Mesothelial cell of epicardium (in vitro differentiated cells): ENCODE results near the gene RAB25. TPM values are rescaled to one million over a fixed set of nuclear protein-coding genes. Genes with fewer than 3 reads are reported as not detected.

ENCODE experiments used
- DNase-seq, 2 experiments: peaks; one replicate each; pipeline ENCODE4 v3.0.0; 2021; ENCODE audit warnings: low spot score in 2 of 2; ENCODE audit not compliant: unreplicated experiment in 2 of 2
- H3K27ac Mint-ChIP-seq: 2 replicates; pipeline ENCODE4 v1.8.0; 2021; ENCODE audit warnings: mixed read lengths
- H3K27me3 Mint-ChIP-seq: 2 replicates; pipeline ENCODE4 v1.8.0; 2021; ENCODE audit warnings: low read depth, mixed read lengths
- H3K36me3 Mint-ChIP-seq: 2 replicates; pipeline ENCODE4 v1.8.0; 2021; ENCODE audit warnings: mixed read lengths
- H3K4me1 Mint-ChIP-seq: 2 replicates; pipeline ENCODE4 v1.8.0; 2021; ENCODE audit warnings: mixed read lengths
- H3K4me3 Mint-ChIP-seq: 2 replicates; pipeline ENCODE4 v1.8.0; 2021; ENCODE audit warnings: mild to moderate bottlenecking, moderate library complexity, mixed read lengths
- H3K9me3 Mint-ChIP-seq: 2 replicates; pipeline ENCODE4 v1.8.0; 2021; ENCODE audit warnings: mixed read lengths
- CTCF ChIP-seq: fragments of 200-600 bp; sonication (generic); IDR thresholded peaks from one replicate; pipeline ENCODE4 v1.5.0; 2021; ENCODE audit warnings: antibody characterized with exemption; ENCODE audit not compliant: unreplicated experiment
- total RNA-seq: library from RNA; stranded (reverse); gene quantifications from 3 replicates; pipeline ENCODE4 v1.2.1, GENCODE V29; 2021

Gene RAB25
- total RNA-seq, 1 donor from 2014 or later, result 51.1 TPM

GRCh38 chr1:156108664-156109241 lies 47.8 kb downstream of the RAB25 start:
- H3K27me3 Mint-ChIP-seq, result no peaks in the 10 kb centered on the region
- no peak overlapping the region for H3K4me3 Mint-ChIP-seq
- no peaks in the 10 kb centered on the region for H3K9me3 Mint-ChIP-seq
- DNase-seq, result no peak
- TF ChIP-seq CTCF, result no peak
- peak overlapping the region; percentile 99 for H3K27ac Mint-ChIP-seq
- no peaks in the 10 kb centered on the region for H3K36me3 Mint-ChIP-seq
- H3K4me1 Mint-ChIP-seq, result peaks cover 46% of the 10 kb centered on the region

GRCh38 chr1:156110252-156110651 lies 49.3 kb downstream of the RAB25 start:
- H3K27me3 Mint-ChIP-seq, result peaks cover 2% of the 10 kb centered on the region
- peaks cover 42% of the 10 kb centered on the region for H3K4me1 Mint-ChIP-seq
- no peaks in the 10 kb centered on the region for H3K36me3 Mint-ChIP-seq
- no peak overlapping the region for H3K4me3 Mint-ChIP-seq
- TF ChIP-seq CTCF, result no peak
- H3K27ac Mint-ChIP-seq, result no peak overlapping the region
- DNase-seq, result no peak
- H3K9me3 Mint-ChIP-seq, result no peaks in the 10 kb centered on the region

- Mint-ChIP-seq H3K36me3 (no peaks in the 10 kb centered on the region), H3K4me1 (peaks cover 42% of the 10 kb centered on the region), H3K27me3 (peaks cover 2% of the 10 kb centered on the region), H3K4me3 (no peak overlapping the region), H3K9me3 (no peaks in the 10 kb centered on the region), H3K27ac (peak overlapping the region; percentile 47)
- no peak for TF ChIP-seq CTCF
- no peak for DNase-seq
Measured at GRCh38 chr1:156111355-156111962, 50.5 kb downstream of the RAB25 start.

DNA sequence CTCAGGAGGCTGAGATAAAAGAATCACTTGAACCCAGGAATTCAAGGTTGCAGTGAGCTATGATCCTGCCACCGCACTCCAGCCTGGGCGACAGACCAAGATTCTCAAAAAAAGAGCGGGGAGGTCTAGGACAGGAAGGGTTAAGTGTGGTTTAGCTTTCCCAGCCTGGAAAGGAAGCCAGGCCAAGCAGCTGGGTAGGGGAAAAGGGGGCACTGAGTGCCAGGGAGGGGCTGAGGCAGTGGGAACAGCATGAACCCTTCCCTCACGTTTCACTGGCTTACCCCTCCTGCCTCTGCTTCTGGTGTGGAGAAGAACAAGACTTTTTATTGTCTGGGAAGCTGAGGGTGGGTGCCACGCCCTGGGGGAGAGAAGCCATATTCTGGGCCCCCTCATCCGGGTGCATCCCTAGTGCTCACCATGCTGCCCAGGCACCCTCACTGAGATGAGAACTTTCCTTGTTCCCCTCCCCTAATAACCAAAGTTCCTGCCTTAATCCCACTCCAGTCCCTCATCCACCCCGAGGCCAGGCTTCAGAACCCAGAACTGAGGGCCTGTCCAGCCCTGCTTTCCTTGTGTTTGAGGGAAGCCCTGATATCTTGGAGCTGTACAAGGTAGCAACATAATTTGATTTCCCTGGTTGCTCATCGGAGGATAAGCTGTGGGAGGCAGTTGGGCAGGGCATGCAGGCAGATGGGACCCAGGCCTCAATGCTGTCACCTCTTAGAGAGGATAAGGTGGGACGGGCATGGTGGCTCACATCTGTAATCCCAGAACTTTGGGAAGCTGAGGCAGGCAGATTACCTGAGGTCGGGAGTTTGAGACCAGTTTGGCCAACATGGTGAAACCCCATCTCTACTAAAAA lies 51.5 kb downstream of the RAB25 start:
- no peak for DNase-seq
- Mint-ChIP-seq H3K4me3 (no peak overlapping the region), H3K27me3 (peaks cover 2% of the 10 kb centered on the region), H3K27ac (peak overlapping the region; percentile 39), H3K9me3 (no peaks in the 10 kb centered on the region), H3K36me3 (no peaks in the 10 kb centered on the region), H3K4me1 (peaks cover 36% of the 10 kb centered on the region)
- no peak for TF ChIP-seq CTCF

- H3K4me3 Mint-ChIP-seq, result peak overlapping the region; percentile 86
- peaks cover 40% of the 10 kb centered on the region for H3K4me1 Mint-ChIP-seq
- no peak for DNase-seq
- TF ChIP-seq CTCF, result no peak
- H3K36me3 Mint-ChIP-seq, result peaks cover 2% of the 10 kb centered on the region
- no peaks in the 10 kb centered on the region for H3K9me3 Mint-ChIP-seq
- peaks cover 2% of the 10 kb centered on the region for H3K27me3 Mint-ChIP-seq
- H3K27ac Mint-ChIP-seq, result peak overlapping the region; percentile 89
Measured at GRCh38 chr1:156113282-156113950, 52.5 kb downstream of the RAB25 start.
